NB4 (cell line): Measurements from ENCODE around the gene TJAP1.

Experiments
- DNase-seq: peaks from one replicate; pipeline ENCODE4 v3.0.0; 2010; ENCODE audit warnings: low read depth
- H3K4me3 ChIP-seq: one replicate; pipeline ENCODE4 v1.5.1; 2011; ENCODE audit warnings: mild to moderate bottlenecking, low read depth, low read length, moderate library complexity
- MYC ChIP-seq: IDR thresholded peaks from 2 replicates; pipeline ENCODE4 v1.6.1; 2011; ENCODE audit warnings: low read depth, low read length
- POLR2A ChIP-seq: IDR thresholded peaks from 2 replicates; pipeline ENCODE4 v1.6.1; 2011; ENCODE audit warnings: mild to moderate bottlenecking; ENCODE audit not compliant: insufficient read length; ENCODE audit errors: extremely low read depth
- TF ChIP-seq, protein P1 (sequence below): IDR thresholded peaks from 2 replicates; pipeline ENCODE4 v1.6.1; 2011; ENCODE audit warnings: low read depth, low read length
- TF ChIP-seq, protein P2 (sequence below): IDR thresholded peaks from one replicate; pipeline ENCODE4 v1.5.1; 2012; ENCODE audit warnings: low read depth, low read length

TJAP1 gene

DNA sequence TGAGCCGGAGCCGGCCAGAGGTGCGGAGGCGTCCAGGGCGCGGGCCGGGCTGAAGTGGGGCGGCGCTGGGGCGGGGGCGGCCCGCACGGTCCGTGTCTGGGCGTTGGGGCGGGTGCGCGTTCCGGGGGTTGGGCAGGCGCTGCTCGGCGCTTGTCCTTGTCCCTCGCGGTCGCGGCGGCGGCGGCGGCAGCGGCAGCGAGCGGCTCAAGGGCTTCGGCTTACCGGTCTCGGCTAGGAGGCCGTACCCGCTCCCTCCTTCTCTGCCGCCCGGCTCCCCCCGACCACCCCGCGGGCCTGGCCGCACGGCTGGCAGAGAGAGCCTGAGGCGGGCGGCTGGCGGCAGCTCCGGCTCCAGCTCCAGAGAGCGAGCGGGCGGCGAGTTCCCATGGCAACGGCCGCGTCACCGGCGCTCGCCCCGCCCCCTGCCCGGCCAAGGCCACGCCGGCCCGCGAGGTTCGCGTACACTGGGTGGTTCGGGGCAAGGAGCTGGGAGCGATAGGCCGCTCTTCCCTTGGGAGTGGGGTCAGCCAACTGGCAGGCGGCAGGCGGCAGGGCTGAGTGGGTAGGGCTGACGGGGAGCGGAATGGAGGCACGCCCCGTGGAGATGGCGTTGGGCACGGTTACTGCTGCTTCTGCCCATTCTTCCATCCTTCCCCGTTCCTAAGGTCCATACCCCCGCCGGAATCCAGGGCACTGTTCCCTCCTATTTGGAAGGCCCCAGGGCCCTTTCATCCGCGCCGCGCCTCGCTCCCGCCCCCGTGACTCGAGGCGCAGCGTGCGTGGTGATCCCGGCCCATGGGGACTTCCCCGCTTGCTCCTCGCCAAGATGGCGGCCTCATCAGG lies 32.8 kb downstream of the TJAP1 start, which contains the start of gene LRRC73:
Gene LRRC73, minus strand, starts transcription at position 363 of the 843 bp plus-strand sequence. CDS start 561 bp downstream, outside the sequence.
- TF ChIP-seq, protein P1, sequence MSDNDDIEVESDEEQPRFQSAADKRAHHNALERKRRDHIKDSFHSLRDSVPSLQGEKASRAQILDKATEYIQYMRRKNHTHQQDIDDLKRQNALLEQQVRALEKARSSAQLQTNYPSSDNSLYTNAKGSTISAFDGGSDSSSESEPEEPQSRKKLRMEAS, result no peak
- peak; percentile 1; the same call in 1 of the 2 replicates for TF ChIP-seq MYC
- H3K4me3 ChIP-seq, result no peak within 1 kb of the TSS
- peak; percentile 80 for DNase-seq

DNA sequence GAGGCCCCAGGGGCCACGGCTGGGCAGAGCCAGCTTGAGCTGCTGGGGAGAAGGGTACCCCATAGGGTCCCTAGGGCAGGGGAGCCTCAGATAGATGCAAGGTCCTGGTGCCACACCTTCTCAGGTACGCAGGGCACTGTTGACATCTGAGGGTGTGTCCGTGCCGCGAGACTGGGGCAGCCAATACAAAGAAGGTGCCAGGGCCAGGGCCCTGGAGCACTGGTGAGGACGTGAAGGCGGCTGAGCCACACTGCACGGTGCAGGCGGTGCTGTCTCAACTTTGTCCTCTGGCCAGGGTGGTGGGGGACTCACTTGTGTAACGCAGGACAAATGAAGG lies 33.4 kb downstream of the TJAP1 start:
- no peak for DNase-seq
- no peak overlapping the region for H3K4me3 ChIP-seq

DNA sequence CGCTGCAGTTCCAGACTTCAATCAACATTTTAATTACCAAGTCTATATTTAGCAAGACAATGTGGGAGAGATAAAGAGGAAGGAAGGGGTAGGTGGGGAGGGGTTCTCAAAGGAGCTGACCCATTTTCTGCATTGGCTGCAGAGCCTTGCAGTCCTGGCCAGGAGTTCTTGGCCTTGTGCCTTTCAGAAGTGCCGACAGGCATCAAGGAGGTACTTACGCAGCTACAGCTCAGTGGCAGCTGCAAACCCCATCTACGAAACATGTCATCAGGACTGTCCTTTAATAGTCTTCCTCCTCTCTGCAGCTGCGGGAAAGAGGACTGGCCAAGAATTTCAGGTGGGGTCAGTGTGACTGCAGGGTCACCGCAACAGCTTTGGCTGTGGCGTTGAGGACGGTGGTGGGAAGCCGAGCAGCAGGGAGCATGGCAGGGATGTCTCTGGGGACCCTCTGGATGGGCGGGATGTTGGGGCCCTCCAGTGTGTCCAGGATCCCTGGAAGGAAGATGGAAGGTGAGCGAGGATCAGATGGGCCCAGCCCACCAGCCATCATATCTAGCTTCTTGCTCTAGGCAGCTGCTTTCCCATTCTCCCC lies 34.5 kb downstream of the TJAP1 start:
- H3K4me3 ChIP-seq, result no peak overlapping the region
- peak; percentile 22 for DNase-seq
- no peak for TF ChIP-seq POLR2A
- TF ChIP-seq, protein P2, sequence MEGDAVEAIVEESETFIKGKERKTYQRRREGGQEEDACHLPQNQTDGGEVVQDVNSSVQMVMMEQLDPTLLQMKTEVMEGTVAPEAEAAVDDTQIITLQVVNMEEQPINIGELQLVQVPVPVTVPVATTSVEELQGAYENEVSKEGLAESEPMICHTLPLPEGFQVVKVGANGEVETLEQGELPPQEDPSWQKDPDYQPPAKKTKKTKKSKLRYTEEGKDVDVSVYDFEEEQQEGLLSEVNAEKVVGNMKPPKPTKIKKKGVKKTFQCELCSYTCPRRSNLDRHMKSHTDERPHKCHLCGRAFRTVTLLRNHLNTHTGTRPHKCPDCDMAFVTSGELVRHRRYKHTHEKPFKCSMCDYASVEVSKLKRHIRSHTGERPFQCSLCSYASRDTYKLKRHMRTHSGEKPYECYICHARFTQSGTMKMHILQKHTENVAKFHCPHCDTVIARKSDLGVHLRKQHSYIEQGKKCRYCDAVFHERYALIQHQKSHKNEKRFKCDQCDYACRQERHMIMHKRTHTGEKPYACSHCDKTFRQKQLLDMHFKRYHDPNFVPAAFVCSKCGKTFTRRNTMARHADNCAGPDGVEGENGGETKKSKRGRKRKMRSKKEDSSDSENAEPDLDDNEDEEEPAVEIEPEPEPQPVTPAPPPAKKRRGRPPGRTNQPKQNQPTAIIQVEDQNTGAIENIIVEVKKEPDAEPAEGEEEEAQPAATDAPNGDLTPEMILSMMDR, result no peak
- no peak for TF ChIP-seq MYC
- TF ChIP-seq, protein P1, result no peak

More for the DNA sequence above, 33.4 kb downstream of the TJAP1 start:
- no peak for TF ChIP-seq MYC
- no peak for TF ChIP-seq POLR2A
- TF ChIP-seq, protein P1, result no peak
- TF ChIP-seq, protein P2, result no peak

DNA sequence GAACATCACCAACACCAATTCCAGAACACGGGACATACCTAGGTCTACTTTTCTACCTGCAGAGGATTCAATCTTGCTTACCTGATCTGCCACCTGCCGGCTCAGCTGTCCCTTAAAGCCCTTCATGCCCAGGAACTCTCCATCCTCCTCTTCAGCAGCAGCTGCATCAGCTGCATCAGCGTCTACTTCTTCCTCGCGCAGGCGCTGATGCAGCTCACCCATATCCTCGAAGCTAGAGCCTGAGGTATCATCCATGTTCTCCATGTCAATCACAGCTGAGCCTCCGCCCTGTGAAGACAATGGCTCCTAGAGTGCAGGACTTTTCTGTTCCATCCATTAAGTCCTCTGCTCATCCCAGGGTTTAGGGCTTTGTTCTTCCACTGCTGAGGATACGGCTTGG lies 38.4 kb downstream of the TJAP1 start:
- peak overlapping the region; percentile 93 for H3K4me3 ChIP-seq
- DNase-seq, result no peak
- TF ChIP-seq, protein P1, result no peak
- no peak for TF ChIP-seq MYC
- TF ChIP-seq POLR2A, result no peak
- TF ChIP-seq, protein P2, result no peak

DNA sequence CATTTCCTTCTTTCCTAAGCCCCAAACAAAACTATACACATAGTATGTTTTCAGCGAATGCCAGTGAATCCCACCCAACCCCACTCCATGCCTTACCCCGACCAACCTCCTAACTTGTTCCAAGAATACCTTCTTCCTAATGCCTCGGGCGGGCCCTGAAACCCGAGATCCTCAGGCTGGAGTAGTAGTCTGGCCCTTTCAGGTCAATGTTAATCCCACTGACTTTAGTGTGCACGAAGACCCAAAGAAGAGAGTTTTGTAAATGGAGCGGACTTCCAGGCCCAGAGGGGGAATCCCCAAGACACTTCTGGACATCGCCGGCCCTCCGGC lies 39.0 kb downstream of the TJAP1 start:
- peak overlapping the region; percentile 93 for H3K4me3 ChIP-seq
- no peak for DNase-seq
- TF ChIP-seq, protein P2, result no peak

DNA sequence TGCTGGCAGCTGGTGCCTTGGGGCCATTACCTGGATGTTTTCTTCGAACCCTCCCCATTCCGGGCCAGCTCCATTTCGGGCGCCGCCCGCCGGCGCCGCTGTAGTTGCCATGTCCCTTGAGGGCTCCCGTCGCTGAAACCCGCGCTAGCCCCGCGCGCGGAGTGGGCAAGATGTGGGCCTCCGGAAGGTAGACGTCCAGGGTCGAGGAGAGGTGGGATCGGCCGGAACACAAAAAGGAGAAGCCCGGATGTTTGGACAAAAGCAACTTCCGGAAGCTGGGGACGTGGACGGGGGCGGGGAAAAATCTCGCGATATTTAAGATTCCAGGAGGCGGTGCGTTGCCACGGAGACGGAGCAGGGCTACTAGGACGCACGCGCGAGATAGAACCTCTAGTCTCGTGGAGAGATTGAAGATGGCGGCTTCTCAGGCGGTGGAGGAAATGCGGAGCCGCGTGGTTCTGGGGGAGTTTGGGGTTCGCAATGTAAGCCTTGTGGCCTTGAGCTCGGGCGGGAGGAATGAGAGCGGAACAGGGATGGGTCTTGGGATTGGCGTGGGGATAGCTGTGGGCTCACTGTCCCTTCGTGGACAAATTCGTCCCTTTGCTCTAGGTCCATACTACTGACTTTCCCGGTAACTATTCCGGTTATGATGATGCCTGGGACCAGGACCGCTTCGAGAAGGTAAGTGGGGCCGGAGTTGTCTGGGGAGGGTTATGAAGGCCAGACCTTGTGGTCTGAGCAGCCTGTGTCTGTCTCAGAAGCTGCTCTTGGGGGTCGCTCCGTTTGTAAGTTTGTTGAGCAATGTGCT lies 39.5 kb downstream of the TJAP1 start, which contains the start of the genes POLR1C and YIPF3:
Gene POLR1C, plus strand, starts transcription at position 393 of the 808 bp plus-strand sequence. Its CDS starts 21 bp downstream, at position 414.
Gene YIPF3, minus strand, starts transcription at position 230 of the 808 bp plus-strand sequence. Its CDS starts 119 bp downstream, at position 111.
- DNase-seq, result peak; percentile 98
- H3K4me3 ChIP-seq, result peak within 1 kb of the TSS; percentile 93
- TF ChIP-seq POLR2A, result peak; percentile 95
- TF ChIP-seq, protein P2, result no peak
- TF ChIP-seq MYC, result peak; percentile 98
- TF ChIP-seq, protein P1, result peak; percentile 94
